Astrocyte of the cerebellum (primary cell): ENCODE data around the gene CDH26.

ENCODE experiments used
- DNase-seq: peaks from one replicate; pipeline ENCODE4 v3.0.0-alpha.2; 2011; ENCODE audit warnings: low read depth
- H3K4me3 ChIP-seq: 2 replicates; pipeline ENCODE4 v1.5.1; 2011; ENCODE audit warnings: mild to moderate bottlenecking, low read depth, low read length, moderate library complexity
- in situ Hi-C: cut with HindIII; loops from 2 replicates; pipeline ENCODE4 v1.10.0; 2017; ENCODE audit warnings: low sequenced_read_pairs
- TF ChIP-seq, protein P1 (sequence below): IDR thresholded peaks from 2 replicates; pipeline ENCODE4 v1.5.1; 2012; ENCODE audit warnings: low read length, low read depth, moderate library complexity, mild to moderate bottlenecking; ENCODE audit errors: missing control alignments

CDH26 gene

DNA sequence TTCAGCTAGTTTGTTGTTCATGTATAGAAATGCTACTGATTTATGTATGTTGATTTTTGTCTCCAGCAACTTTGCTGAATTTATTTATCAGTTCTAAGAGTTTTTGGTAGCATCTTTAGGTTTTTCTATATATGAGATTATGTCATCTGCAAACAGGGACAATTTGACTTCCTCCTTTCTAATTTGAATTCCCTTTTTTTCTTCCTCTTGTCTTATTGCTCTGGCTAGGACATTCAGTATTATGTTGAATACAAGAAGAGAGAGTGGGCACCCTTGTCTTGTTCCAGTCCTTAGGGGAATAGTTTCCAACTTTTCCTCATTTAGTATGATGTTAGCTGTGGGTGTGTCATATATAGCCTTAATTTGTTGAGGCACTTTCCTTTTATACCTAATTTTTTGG lies 58.2 kb downstream of the CDH26 start:
- TF ChIP-seq, protein P1, sequence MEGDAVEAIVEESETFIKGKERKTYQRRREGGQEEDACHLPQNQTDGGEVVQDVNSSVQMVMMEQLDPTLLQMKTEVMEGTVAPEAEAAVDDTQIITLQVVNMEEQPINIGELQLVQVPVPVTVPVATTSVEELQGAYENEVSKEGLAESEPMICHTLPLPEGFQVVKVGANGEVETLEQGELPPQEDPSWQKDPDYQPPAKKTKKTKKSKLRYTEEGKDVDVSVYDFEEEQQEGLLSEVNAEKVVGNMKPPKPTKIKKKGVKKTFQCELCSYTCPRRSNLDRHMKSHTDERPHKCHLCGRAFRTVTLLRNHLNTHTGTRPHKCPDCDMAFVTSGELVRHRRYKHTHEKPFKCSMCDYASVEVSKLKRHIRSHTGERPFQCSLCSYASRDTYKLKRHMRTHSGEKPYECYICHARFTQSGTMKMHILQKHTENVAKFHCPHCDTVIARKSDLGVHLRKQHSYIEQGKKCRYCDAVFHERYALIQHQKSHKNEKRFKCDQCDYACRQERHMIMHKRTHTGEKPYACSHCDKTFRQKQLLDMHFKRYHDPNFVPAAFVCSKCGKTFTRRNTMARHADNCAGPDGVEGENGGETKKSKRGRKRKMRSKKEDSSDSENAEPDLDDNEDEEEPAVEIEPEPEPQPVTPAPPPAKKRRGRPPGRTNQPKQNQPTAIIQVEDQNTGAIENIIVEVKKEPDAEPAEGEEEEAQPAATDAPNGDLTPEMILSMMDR, result no peak
- no peak overlapping the region for H3K4me3 ChIP-seq
- DNase-seq, result no peak
- in situ Hi-C loops, result no loop called here

DNA sequence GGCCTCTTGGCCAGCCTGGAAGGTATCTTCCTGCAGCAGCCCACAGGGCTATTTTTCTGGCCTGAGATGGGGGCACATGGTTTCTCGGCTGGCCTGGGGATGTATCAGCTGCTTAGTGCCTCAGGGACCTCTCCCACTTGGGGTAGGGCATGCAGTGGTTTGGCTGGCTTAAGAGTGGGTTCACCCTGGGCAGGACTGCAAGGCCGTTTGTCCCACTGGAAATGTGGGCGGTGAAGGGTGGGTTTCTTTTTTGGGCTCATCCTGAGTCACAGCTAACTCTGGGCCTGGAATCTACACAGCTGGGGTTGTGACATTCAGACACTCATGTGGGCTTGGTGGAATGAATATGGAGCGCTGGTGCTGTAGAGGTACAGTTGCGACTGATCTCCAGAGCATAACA lies 62.0 kb downstream of the CDH26 start:
- in situ Hi-C loops, result no loop called here
- H3K4me3 ChIP-seq, result no peak overlapping the region
- TF ChIP-seq, protein P1, result no peak
- DNase-seq, result no peak

DNA sequence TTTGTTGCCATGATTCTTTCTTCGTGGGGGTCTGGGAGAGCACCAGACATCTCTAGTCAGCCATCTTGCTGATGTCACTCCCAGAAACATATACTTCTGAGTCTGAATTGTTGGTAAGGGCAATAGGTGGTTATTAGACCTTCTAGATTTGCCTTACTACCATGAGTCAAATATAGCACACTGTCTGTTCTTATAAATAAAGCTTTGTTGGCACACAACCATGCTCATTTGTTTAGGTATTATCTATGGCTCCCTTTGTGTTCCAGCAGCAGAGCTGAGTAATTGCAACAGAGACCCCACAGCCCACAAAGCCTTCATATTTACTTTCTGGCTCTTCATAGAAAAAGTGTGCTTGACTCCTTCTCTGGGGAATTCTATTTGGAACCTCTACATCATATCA lies 62.9 kb downstream of the CDH26 start:
- TF ChIP-seq, protein P1, result no peak
- H3K4me3 ChIP-seq, result no peak overlapping the region
- in situ Hi-C loops, result no loop called here
- no peak for DNase-seq

DNA sequence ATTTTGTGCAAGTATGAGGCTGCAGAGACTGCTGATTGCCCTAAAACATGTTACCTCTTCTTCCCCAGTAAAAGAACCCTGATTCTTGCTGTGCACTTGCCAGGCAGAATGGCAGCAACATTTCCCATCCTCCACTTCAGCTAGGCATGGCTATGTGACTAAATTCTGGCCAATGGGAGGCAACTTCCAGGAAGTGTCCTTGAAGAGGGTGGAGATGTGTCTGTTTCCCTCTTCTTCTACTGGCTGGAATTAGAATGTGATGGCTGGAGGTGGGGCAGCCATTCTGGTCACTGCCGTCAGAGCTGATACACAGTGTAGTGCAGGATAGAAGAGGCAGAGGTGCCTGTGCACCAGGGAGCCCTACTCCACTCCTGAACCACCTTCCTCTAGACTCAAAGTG lies 64.6 kb downstream of the CDH26 start:
- TF ChIP-seq, protein P1, result no peak
- DNase-seq, result no peak
- H3K4me3 ChIP-seq, result no peak overlapping the region
- in situ Hi-C loops, result no loop called here

DNA sequence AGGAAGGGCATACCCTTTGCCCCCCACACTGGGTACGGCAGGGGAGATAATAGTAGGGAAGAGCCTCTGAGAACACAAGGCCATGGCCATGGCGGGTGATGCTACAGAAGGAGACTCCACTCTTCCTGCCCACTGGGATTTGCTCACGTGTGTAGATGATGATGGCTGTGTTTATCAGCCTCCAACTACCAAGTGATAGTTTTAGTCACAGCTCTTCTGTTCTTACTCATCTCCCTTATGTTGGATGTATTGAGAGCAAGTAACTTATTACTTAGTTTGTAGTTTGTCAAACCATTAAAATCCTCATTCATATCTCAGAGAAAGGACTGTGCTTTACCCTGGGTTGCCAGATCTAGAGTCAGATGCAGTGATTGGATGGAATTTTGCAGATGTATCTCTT lies 66.0 kb downstream of the CDH26 start:
- in situ Hi-C loops, result no loop called here
- no peak for DNase-seq
- no peak overlapping the region for H3K4me3 ChIP-seq
- TF ChIP-seq, protein P1, result no peak

DNA sequence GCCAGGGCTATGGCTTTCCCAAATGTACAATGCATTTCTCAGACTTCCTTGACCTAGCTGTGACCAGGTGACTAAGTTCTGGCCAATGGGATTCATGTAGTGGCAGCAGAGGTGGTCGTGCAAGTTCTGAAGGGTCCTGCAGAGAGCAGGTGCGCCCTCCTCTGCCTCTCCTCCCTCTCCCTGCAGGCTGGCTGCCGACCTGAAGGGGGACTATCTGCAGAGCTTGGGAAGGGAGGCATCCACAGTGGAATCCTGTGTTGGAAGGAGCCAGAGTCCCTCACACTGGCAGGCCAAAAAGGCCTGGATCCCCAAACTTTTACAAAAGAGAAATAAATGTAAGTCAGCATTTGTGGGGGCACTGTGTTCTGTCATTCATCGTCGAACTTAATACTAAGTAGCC lies 66.6 kb downstream of the CDH26 start:
- in situ Hi-C loops, result no loop called here
- TF ChIP-seq, protein P1, result no peak
- no peak overlapping the region for H3K4me3 ChIP-seq
- DNase-seq, result no peak

DNA sequence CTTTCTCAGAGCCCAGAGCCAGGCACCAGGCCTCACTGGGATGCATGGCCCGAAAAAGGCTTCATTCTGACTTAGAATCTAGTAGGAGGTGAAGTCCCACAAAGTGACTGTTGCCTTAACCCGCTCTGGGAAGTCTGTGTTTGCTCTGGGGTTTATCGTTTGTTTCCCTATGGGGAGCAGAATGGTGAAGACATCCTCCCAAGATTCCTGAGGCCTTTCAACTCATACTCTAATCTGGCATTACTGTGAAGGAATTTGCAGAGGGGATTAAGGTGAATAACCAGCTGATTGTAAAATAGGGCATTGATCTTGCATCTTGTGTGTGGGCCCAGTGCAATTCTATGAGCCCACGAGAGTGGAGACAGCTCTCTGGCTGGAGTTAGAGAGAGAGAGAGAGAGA lies 67.8 kb downstream of the CDH26 start:
- in situ Hi-C loops, result no loop called here
- TF ChIP-seq, protein P1, result no peak
- no peak for DNase-seq
- no peak overlapping the region for H3K4me3 ChIP-seq
